ENCODE measurements around the gene TNFRSF4. TPM values are rescaled to one million over a fixed set of nuclear protein-coding genes. Genes with fewer than 3 reads are reported as not detected.

The TNFRSF4 gene
- total RNA-seq, 1 donor from 2014 or later: not detected

DNA sequence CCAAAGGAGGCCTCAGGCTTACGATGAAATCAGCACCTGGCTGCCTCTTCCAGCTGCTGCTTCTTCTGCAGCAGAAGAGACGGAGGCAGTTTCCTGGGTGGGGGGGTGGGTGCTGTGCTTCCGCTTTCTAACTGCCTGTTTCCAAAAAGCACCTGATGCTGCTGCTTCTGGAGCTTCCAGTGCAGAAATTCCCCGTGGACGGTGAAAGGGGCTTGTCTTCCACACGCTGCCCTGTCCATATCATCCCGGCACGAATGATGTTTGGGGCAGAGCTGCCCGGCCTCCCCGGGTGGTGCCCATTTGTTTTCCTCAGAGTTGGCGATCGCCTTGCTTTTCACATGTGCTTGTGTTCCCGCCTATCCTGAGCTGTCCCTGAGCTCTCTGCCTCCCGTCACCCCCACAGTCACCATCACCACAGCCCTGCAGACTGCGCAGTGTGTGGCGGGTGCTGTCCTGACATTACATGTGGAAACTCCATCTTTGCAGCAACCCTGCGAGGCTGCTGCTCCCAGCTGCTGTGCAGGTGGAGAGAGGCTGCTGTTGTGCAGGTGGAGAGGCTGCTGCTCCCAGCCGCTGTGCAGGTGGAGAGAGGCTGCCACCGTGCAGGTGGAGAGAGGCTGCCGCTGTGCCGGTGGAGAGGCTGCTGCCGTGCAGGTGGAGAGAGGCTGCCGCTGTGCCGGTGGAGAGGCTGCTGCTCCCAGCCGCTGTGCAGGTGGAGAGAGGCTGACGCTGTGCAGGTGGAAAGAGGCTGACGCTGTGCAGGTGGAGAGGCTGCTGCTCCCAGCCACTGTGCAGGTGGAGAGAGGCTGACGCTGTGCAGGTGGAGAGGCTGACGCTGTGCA is 38.5 kb downstream of the TNFRSF4 start:
- Histone ChIP-seq H3K79me2 (ENCODE audit: low read depth) (no peaks in the 10 kb centered on the region), H3K27ac (no peak overlapping the region), H3K4me1 (peaks cover 13% of the 10 kb centered on the region), H3K27me3 (peaks cover 33% of the 10 kb centered on the region), H4K20me1 (ENCODE audit: low read depth) (no peaks in the 10 kb centered on the region), H3F3A (ENCODE audit: low read depth) (peaks cover 4% of the 10 kb centered on the region), H3K9ac (no peak overlapping the region), H3K36me3 (no peaks in the 10 kb centered on the region), H3K4me2 (no peak overlapping the region), H3K9me3 (ENCODE audit: low read depth) (no peaks in the 10 kb centered on the region), H2AFZ (replicated peaks) (no peak overlapping the region), H3K4me3 (no peak overlapping the region)
- H3K4me3 Mint-ChIP-seq: no peak overlapping the region
- TF ChIP-seq EZH2 (IDR thresholded peaks at IDR 0.05): no peak
- no peak for TF ChIP-seq CTCF (IDR thresholded peaks at IDR 0.05)
- no peak for TF ChIP-seq EZH2phosphoT487 (IDR thresholded peaks at IDR 0.05)
- H3K27me3 Mint-ChIP-seq (ENCODE audit: insufficient read depth, low read depth): peaks cover 13% of the 10 kb centered on the region
- peaks cover 20% of the 10 kb centered on the region for H3K4me1 Mint-ChIP-seq
- no peak for DNase-seq (ENCODE audit: low spot score)
- no peaks in the 10 kb centered on the region for H3K36me3 Mint-ChIP-seq
- no peaks in the 10 kb centered on the region for H3K9me3 Mint-ChIP-seq
- no peak overlapping the region for H3K27ac Mint-ChIP-seq

- Histone ChIP-seq H3K36me3 (no peaks in the 10 kb centered on the region), H3K9ac (no peak within 1 kb of the TSS), H4K20me1 (ENCODE audit: low read depth) (no peaks in the 10 kb centered on the region), H3K4me3 (no peak within 1 kb of the TSS), H2AFZ (replicated peaks) (no peak within 1 kb of the TSS), H3F3A (ENCODE audit: low read depth) (peaks cover 4% of the 10 kb centered on the region), H3K4me2 (peak within 1 kb of the TSS; percentile 60), H3K4me1 (peaks cover 13% of the 10 kb centered on the region), H3K79me2 (ENCODE audit: low read depth) (no peaks in the 10 kb centered on the region), H3K9me3 (ENCODE audit: low read depth) (no peaks in the 10 kb centered on the region), H3K27ac (no peak within 1 kb of the TSS), H3K27me3 (peaks cover 33% of the 10 kb centered on the region)
- Mint-ChIP-seq H3K27me3 (ENCODE audit: insufficient read depth, low read depth) (peaks cover 13% of the 10 kb centered on the region), H3K4me1 (peaks cover 25% of the 10 kb centered on the region), H3K27ac (no peak within 1 kb of the TSS), H3K9me3 (no peaks in the 10 kb centered on the region), H3K36me3 (no peaks in the 10 kb centered on the region), H3K4me3 (peak within 1 kb of the TSS; percentile 59)
- TF ChIP-seq EZH2phosphoT487 (IDR thresholded peaks at IDR 0.05) (no peak), EZH2 (IDR thresholded peaks at IDR 0.05) (no peak), CTCF (IDR thresholded peaks at IDR 0.05) (no peak)
- peak; percentile 69 for DNase-seq (ENCODE audit: low spot score)
These were observed 40.0 kb downstream of the TNFRSF4 start, which contains the start of gene TTLL10 for GRCh38 chr1:1173793-1174415. TTLL10 (plus strand) TSS chr1:1173880; CDS start chr1:1179216, 5,336 bp downstream.

GRCh38 chr1:1173061-1173792 is 40.7 kb downstream of the TNFRSF4 start:
- H3K27ac ChIP-seq: no peak overlapping the region
- H3K27me3 ChIP-seq: peaks cover 33% of the 10 kb centered on the region
- H3K27ac Mint-ChIP-seq: no peak overlapping the region
- H3K27me3 Mint-ChIP-seq (ENCODE audit: insufficient read depth, low read depth): peaks cover 13% of the 10 kb centered on the region
- H4K20me1 ChIP-seq (ENCODE audit: low read depth): no peaks in the 10 kb centered on the region
- H2AFZ ChIP-seq (replicated peaks): no peak overlapping the region
- H3K4me1 Mint-ChIP-seq: peaks cover 25% of the 10 kb centered on the region
- H3K9me3 ChIP-seq (ENCODE audit: low read depth): no peaks in the 10 kb centered on the region
- H3K36me3 ChIP-seq: no peaks in the 10 kb centered on the region
- H3K4me1 ChIP-seq: peaks cover 13% of the 10 kb centered on the region
- peak; percentile 1 for DNase-seq (ENCODE audit: low spot score)
- TF ChIP-seq CTCF (IDR thresholded peaks at IDR 0.05): no peak
- no peak for TF ChIP-seq EZH2phosphoT487 (IDR thresholded peaks at IDR 0.05)
- TF ChIP-seq EZH2 (IDR thresholded peaks at IDR 0.05): no peak
- H3K4me2 ChIP-seq: peak overlapping the region; percentile 60
- no peaks in the 10 kb centered on the region for H3K36me3 Mint-ChIP-seq
- H3K79me2 ChIP-seq (ENCODE audit: low read depth): no peaks in the 10 kb centered on the region
- peak overlapping the region; percentile 10 for H3K4me3 Mint-ChIP-seq
- H3K9me3 Mint-ChIP-seq: no peaks in the 10 kb centered on the region
- peaks cover 4% of the 10 kb centered on the region for H3F3A ChIP-seq (ENCODE audit: low read depth)
- no peak overlapping the region for H3K9ac ChIP-seq
- no peak overlapping the region for H3K4me3 ChIP-seq
